Activated CD8-positive, alpha-beta memory T cell treated with anti-CD3 and anti-CD28 coated beads for 36 hours (primary cell): Measurements from ENCODE around the gene RPS8. TPM values are rescaled to one million over a fixed set of nuclear protein-coding genes. Genes with fewer than 3 reads are reported as not detected.

ENCODE experiments used
- CTCF ChIA-PET: fragments of 350-600 bp; sonication (Branson Sonifier 250); formaldehyde crosslinking; loops from one replicate; lab custom pipeline; 2021; ENCODE audit warnings: antibody characterized with exemption; lab: Charles Lee
- POLR2A ChIA-PET: fragments of 350-600 bp; sonication (Branson Sonifier 250); formaldehyde crosslinking; loops from one replicate; lab custom pipeline; 2021; ENCODE audit warnings: antibody characterized with exemption; lab: Charles Lee
- total RNA-seq, 2 experiments: library from RNA; stranded (reverse); gene quantifications; one replicate each; pipeline ENCODE4 v1.2.3, GENCODE V29; 2021

Gene RPS8
- total RNA-seq, 2 experiments from 2014 or later, result 2,525 to 2,551 TPM

GRCh38 chr1:44776730-44777068 lies 1.4 kb downstream of the RPS8 start:
- ChIA-PET CTCF (interaction anchor here (1.2 to 1.8 kb wide), 4 partner anchors 8 to 31 kb away, joined by 3 to 16 read pairs (median 6); partner anchors contain the start of genes BTBD19 and PLK3), POLR2A (interaction anchor here (1.5 to 3.8 kb wide), 5 partner anchors 24 to 55 kb away, joined by 11 to 30 read pairs (median 25); partner anchors contain the start of genes BTBD19, PLK3 and RNU5D-1)

- ChIA-PET CTCF (no interaction called here), POLR2A (interaction anchor here (3.8 kb wide), 1 partner anchor 31 kb away, joined by 25 read pairs; the partner anchor contains the start of gene BTBD19)
These were observed 2.2 kb downstream of the RPS8 start for GRCh38 chr1:44777547-44777946.

GRCh38 chr1:44777969-44778635 lies 2.8 kb downstream of the RPS8 start:
- CTCF ChIA-PET, result no interaction called here
- POLR2A ChIA-PET, result interaction anchor here (3.8 kb wide), 1 partner anchor 31 kb away, joined by 25 read pairs; the partner anchor contains the start of gene BTBD19

GRCh38 chr1:44778705-44779576 lies 3.6 kb downstream of the RPS8 start:
- ChIA-PET CTCF (interaction anchor here (2.8 kb wide), 1 partner anchor 14 kb away, joined by 11 read pairs; no protein-coding TSS in a partner anchor), POLR2A (interaction anchor here (0.6 kb wide), 1 partner anchor 521 kb away, joined by 3 read pairs; no protein-coding TSS in a partner anchor)

- CTCF ChIA-PET, result interaction anchor here (0.6 to 2.8 kb wide), 4 partner anchors 13 to 231 kb away, joined by 3 to 11 read pairs (median 4); partner anchors contain the start of genes RNU5D-1 and UROD
- POLR2A ChIA-PET, result interaction anchor here (0.5 to 0.9 kb wide), 3 partner anchors 29 to 49 kb away, joined by 3 to 4 read pairs (median 3); partner anchors contain the start of gene RNU5D-1
These were observed 5.3 kb downstream of the RPS8 start for GRCh38 chr1:44780583-44781121.

GRCh38 chr1:44783697-44784093 lies 8.4 kb downstream of the RPS8 start:
- ChIA-PET POLR2A (interaction anchor here (0.9 to 4.4 kb wide), 6 partner anchors 8 to 202 kb away, joined by 3 to 29 read pairs (median 6); partner anchors contain the start of genes BTBD19, DYNLT4, EIF2B3 and RNU5D-1), CTCF (interaction anchor here (1.1 kb wide), 2 partner anchors 16 to 44 kb away, joined by 3 read pairs; partner anchors contain the start of genes KIF2C and PLK3)

GRCh38 chr1:44784094-44785028 lies 9.0 kb downstream of the RPS8 start:
- ChIA-PET POLR2A (interaction anchor here (0.6 to 4.4 kb wide), 10 partner anchors 8 to 63 kb away, joined by 3 to 29 read pairs (median 5); partner anchors contain the start of genes BTBD19, DYNLT4, PLK3 and RNU5D-1), CTCF (interaction anchor here (0.6 to 5.4 kb wide), 9 partner anchors 9 to 201 kb away, joined by 3 to 38 read pairs (median 4); partner anchors contain the start of genes BTBD19, DYNLT4, KIF2C and PLK3)

GRCh38 chr1:44785029-44785380 lies 9.7 kb downstream of the RPS8 start:
- POLR2A ChIA-PET, result interaction anchor here (0.6 to 4.4 kb wide), 7 partner anchors 10 to 63 kb away, joined by 3 to 29 read pairs (median 5); partner anchors contain the start of genes BTBD19, DYNLT4, PLK3 and RNU5D-1
- CTCF ChIA-PET, result interaction anchor here (0.6 to 5.4 kb wide), 6 partner anchors 9 to 38 kb away, joined by 3 to 38 read pairs (median 6); partner anchors contain the start of genes BTBD19, DYNLT4, PLK3 and RPS8

GRCh38 chr1:44785501-44786137 lies 10.3 kb downstream of the RPS8 start:
- CTCF ChIA-PET, result interaction anchor here (1.2 to 5.4 kb wide), 5 partner anchors 10 to 37 kb away, joined by 3 to 38 read pairs (median 7); partner anchors contain the start of genes BTBD19, DYNLT4, PLK3 and RPS8
- POLR2A ChIA-PET, result interaction anchor here (0.9 to 4.4 kb wide), 6 partner anchors 10 to 64 kb away, joined by 3 to 29 read pairs (median 16); partner anchors contain the start of genes BTBD19, DYNLT4, RNU5D-1 and RPS8

- CTCF ChIA-PET, result interaction anchor here (0.6 to 5.4 kb wide), 16 partner anchors 10 to 225 kb away, joined by 3 to 38 read pairs (median 3); partner anchors contain the start of genes BTBD19, DYNLT4, HECTD3 and PLK3
- POLR2A ChIA-PET, result interaction anchor here (0.6 to 4.4 kb wide), 7 partner anchors 11 to 225 kb away, joined by 3 to 27 read pairs (median 8); partner anchors contain the start of genes BTBD19, DYNLT4, PLK3 and RNU5D-1
These were observed 10.9 kb downstream of the RPS8 start for GRCh38 chr1:44786138-44786840.

- POLR2A ChIA-PET, result interaction anchor here (0.6 to 4.4 kb wide), 8 partner anchors 10 to 225 kb away, joined by 3 to 27 read pairs (median 6); partner anchors contain the start of genes BTBD19, DYNLT4, PLK3 and RNU5D-1
- CTCF ChIA-PET, result interaction anchor here (0.6 to 5.4 kb wide), 14 partner anchors 11 to 224 kb away, joined by 3 to 38 read pairs (median 3); partner anchors contain the start of genes BTBD19, DYNLT4, HECTD3 and PLK3
These were observed 11.6 kb downstream of the RPS8 start for GRCh38 chr1:44786841-44787426.

GRCh38 chr1:44787506-44787905 lies 12.2 kb downstream of the RPS8 start:
- POLR2A ChIA-PET, result interaction anchor here (0.9 to 4.4 kb wide), 8 partner anchors 9 to 224 kb away, joined by 3 to 27 read pairs (median 6); partner anchors contain the start of genes BTBD19, DYNLT4, PLK3 and RNU5D-1

GRCh38 chr1:44788120-44788860 lies 12.9 kb downstream of the RPS8 start, which contains the start of gene BEST4:
Gene BEST4, minus strand, starts transcription at chr1:44788170. Its CDS starts 465 bp downstream, at chr1:44787705.
- CTCF ChIA-PET, result interaction anchor here (0.6 to 5.4 kb wide), 7 partner anchors 11 to 223 kb away, joined by 3 to 38 read pairs (median 6); partner anchors contain the start of genes EIF2B3, HECTD3, PLK3 and RNU5D-1

More at GRCh38 chr1:44787506-44787905, 12.2 kb downstream of the RPS8 start:
- CTCF ChIA-PET, result interaction anchor here (0.5 to 5.4 kb wide), 9 partner anchors 12 to 611 kb away, joined by 3 to 38 read pairs (median 6); partner anchors contain the start of genes HECTD3, PLK3, RNU5D-1 and RPS8

More at GRCh38 chr1:44788120-44788860, 12.9 kb downstream of the RPS8 start, which contains the start of gene BEST4:
- POLR2A ChIA-PET, result interaction anchor here (0.9 to 1.5 kb wide), 3 partner anchors 11 to 31 kb away, joined by 3 read pairs; no protein-coding TSS in a partner anchor
